ENCODE measurements around the gene SAMD4B.

Gene SAMD4B

DNA sequence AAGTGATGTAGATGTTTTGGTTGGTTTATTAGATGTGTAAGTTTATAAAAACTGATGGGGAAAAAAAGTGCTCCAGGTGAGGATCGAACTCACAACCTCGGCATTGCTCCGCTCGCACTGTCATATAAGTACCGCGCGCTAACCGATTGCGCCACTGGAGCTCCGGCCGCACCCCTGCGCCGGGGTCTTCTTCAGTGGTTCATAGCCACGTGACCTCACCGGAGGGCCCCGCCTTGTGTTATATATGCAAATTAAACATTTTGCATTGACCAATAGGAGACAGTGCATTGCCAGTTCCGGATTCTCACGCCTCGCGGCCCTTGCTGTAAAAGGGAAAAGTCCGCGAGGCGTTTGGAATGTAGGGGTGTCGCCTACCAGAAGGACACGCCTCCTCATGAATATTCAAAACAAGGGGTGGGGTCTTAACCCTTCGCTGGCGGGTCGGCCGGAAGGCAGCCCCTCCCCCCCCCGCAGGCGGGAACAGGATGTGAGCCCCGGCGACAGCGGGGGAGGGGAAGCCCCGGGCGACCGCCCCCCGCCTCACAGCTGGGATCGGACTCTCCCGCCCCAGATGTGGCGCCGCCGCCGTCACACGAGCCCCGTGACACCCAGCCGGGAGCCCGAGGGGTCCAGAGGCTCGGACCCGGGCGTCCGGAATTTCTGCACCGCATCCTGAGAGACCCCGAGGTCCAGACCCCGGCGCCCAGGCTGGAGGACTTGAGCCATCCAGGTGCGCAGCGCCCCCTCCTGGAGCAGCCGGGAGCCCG lies 70.1 kb downstream of the SAMD4B start, which contains the start of gene PLEKHG2:
Gene PLEKHG2 (plus strand): TSS at position 570 of the 767 bp plus-strand sequence. CDS start 1,418 bp downstream, outside the sequence.
- in situ Hi-C loops (cut with MboI; ENCODE audit: low pct_unique_long_range_greater_than_20kb, low sequenced_read_pairs, unreplicated experiment): no loop called here
- TF ChIP-seq, protein P1, sequence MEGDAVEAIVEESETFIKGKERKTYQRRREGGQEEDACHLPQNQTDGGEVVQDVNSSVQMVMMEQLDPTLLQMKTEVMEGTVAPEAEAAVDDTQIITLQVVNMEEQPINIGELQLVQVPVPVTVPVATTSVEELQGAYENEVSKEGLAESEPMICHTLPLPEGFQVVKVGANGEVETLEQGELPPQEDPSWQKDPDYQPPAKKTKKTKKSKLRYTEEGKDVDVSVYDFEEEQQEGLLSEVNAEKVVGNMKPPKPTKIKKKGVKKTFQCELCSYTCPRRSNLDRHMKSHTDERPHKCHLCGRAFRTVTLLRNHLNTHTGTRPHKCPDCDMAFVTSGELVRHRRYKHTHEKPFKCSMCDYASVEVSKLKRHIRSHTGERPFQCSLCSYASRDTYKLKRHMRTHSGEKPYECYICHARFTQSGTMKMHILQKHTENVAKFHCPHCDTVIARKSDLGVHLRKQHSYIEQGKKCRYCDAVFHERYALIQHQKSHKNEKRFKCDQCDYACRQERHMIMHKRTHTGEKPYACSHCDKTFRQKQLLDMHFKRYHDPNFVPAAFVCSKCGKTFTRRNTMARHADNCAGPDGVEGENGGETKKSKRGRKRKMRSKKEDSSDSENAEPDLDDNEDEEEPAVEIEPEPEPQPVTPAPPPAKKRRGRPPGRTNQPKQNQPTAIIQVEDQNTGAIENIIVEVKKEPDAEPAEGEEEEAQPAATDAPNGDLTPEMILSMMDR (IDR thresholded peaks at IDR 0.05; ENCODE audit: extremely low read depth, insufficient read depth, missing control alignments): peak; percentile 86
- peak; percentile 99 for DNase-seq (ENCODE audit: low spot score)

DNA sequence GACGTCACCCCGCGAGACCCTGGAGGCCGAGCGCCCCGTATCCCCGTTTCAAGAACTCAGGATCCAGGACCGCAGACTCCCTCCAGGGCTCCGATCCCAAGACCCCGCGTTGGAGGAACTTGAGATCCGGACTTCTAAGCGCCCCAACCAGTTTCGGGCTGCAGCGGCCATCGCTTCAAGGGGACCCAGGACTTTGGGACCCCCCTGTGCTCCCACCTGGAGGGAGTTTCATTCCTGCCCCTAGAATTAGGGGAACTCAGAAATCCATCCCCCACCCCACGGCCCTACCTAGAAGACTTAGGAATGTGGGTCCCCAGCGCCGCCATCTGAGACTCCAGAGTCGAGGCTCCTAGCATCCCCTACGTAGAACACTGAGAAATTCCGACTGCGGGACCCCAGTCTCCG lies 70.6 kb downstream of the SAMD4B start:
- TF ChIP-seq, protein P1 (IDR thresholded peaks at IDR 0.05; ENCODE audit: extremely low read depth, insufficient read depth, missing control alignments): no peak
- DNase-seq (ENCODE audit: low spot score): no peak
- in situ Hi-C loops (cut with MboI; ENCODE audit: low pct_unique_long_range_greater_than_20kb, low sequenced_read_pairs, unreplicated experiment): no loop called here

DNA sequence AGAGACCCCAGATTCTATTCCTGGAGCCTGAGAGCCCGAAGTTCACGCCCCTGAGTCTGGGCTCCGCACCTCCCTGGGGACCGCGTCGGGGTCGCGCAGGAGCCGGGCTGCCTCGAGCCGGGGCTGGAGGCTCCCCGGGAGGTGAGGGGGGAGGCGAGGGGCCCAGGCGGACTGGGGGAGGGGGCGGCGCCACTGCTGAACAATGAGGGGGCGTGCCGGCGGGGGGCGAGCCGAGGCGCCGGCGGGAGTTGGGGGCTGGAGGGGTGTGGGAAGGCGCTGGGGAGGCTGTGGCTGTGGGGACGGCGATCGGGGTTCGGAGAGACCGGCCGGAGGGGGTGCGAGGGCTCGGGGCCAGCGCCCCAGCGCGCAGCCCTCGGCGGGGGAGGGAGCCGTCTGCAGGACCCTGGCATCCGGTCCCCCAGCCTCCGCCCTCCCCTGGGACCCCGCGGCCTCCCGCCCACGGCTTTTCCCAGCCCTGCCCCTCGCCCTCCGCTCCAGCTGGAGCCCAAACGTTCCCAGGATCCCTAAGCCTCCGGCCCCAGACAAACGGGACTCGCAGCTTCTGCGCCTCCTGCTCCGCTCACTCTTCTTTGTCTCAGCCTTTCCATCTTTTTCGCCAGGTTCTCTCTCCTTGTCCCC lies 71.2 kb downstream of the SAMD4B start:
- TF ChIP-seq, protein P1 (IDR thresholded peaks at IDR 0.05; ENCODE audit: extremely low read depth, insufficient read depth, missing control alignments): no peak
- in situ Hi-C loops (cut with MboI; ENCODE audit: low pct_unique_long_range_greater_than_20kb, low sequenced_read_pairs, unreplicated experiment): no loop called here
- peak; percentile 73 for DNase-seq (ENCODE audit: low spot score)

DNA sequence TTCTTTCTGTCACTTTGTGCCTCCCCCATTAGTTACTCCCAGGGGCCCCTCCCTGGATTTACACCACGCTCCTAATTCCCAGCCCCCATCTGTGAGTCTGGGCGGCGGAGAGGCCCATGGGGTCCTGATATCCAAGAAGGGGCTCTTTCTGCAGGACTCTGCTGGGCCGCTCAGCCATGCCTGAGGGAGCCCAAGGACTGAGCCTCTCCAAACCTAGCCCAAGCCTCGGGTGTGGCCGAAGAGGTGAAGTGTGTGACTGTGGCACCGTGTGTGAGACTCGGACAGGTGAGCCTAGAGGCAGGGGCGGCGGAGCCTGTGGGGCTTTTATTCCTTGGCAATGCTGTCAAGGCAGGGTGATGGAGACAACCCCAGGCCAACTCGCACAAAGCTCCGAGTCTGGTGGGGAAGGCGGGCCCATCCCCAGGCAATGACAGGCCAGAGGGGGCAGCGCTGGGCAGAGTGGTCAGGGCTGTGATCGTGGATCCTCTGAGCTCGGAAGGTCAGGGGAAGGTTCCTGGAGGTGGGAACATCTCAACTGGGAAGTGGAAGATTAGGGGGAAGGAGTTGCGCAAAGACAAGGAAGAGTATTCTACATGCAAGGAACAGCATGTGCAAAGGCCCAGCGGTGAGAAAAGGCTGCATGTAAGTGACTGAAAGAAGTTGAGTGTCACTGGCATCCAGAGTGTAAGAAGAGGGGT lies 71.8 kb downstream of the SAMD4B start:
- in situ Hi-C loops (cut with MboI; ENCODE audit: low pct_unique_long_range_greater_than_20kb, low sequenced_read_pairs, unreplicated experiment): no loop called here
- DNase-seq (ENCODE audit: low spot score): no peak
- TF ChIP-seq, protein P1 (IDR thresholded peaks at IDR 0.05; ENCODE audit: extremely low read depth, insufficient read depth, missing control alignments): peak; percentile 31

DNA sequence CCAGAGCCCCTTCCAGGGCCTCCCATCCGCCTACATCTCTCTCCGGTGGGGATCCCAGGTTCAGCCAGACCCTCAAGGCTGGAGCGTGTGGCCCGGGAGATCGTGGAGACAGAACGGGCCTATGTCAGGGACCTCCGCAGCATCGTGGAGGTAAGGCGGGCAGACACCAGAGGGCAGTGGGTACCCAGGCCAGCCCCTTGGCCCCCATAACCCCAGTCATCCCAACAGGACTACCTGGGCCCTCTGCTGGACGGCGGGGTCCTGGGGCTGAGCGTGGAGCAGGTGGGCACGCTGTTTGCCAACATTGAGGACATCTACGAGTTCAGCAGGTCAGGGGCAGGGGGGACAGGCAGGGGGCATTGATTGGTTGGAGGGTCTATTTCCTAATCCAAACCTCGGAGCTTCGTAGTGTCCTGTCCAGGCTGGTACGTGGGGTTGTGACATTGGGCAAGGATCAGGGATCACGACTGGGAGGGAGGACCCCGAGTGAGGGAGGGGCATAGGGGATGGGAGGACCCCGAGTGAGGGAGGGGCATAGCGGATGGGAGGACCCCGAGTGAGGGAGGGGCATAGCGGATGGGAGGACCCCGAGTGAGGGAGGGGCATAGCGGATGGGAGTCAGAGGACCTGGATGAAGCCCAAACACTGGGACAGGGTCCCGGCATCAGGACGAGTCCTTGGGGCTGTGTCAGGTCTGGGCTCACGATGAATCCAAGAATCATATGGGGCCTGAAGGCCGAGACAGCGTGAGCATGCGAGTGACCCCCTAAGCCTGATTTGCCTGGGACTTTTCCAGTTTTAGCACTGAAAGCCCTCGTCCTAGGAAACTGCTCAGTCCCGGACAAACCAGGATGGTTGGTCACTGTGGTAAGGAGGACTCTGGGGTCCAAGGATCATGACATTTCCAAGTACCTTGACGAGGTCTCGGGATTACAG lies 73.2 kb downstream of the SAMD4B start:
- in situ Hi-C loops (cut with MboI; ENCODE audit: low pct_unique_long_range_greater_than_20kb, low sequenced_read_pairs, unreplicated experiment): no loop called here
- TF ChIP-seq, protein P1 (IDR thresholded peaks at IDR 0.05; ENCODE audit: extremely low read depth, insufficient read depth, missing control alignments): no peak

More for the DNA sequence above, 73.2 kb downstream of the SAMD4B start:
- DNase-seq (ENCODE audit: low spot score): no peak

Data from GM13977 (cell line).